Measurements from ENCODE around the gene RFC4.

DNA sequence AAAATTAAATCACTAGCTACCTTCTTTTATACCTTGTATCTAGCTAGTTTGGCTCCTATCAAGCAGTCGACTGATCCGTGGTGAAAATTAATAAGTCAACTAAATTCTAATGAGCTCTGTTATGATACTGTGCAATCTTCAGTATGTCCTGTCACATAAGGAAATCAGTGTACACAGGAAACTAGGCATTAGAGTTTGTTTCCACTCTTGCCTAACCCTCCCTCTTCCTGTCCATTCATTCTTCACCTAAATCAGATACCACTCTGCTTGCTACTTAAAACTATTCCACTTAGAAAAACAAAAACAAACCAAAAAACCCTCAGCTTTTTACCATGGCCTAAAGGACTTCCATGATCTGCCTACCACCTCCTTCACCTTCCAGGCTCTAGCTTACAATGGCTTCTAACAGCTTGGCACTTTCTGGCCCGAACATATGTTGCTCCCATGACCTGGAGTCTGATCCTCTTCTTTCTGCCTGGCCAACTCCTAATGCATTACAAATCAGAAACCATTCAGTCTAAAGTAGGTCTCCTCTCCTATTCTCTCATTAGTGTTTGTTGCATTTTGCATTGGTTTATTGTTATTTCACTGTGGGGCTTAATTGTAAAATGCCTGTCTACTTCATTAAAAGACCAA, 7.9 kb downstream of the RFC4 start:
- TF ChIP-seq, protein P1, sequence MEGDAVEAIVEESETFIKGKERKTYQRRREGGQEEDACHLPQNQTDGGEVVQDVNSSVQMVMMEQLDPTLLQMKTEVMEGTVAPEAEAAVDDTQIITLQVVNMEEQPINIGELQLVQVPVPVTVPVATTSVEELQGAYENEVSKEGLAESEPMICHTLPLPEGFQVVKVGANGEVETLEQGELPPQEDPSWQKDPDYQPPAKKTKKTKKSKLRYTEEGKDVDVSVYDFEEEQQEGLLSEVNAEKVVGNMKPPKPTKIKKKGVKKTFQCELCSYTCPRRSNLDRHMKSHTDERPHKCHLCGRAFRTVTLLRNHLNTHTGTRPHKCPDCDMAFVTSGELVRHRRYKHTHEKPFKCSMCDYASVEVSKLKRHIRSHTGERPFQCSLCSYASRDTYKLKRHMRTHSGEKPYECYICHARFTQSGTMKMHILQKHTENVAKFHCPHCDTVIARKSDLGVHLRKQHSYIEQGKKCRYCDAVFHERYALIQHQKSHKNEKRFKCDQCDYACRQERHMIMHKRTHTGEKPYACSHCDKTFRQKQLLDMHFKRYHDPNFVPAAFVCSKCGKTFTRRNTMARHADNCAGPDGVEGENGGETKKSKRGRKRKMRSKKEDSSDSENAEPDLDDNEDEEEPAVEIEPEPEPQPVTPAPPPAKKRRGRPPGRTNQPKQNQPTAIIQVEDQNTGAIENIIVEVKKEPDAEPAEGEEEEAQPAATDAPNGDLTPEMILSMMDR (IDR thresholded peaks at IDR 0.05) = no peak
- TF ChIP-seq POLR2AphosphoS5 (IDR thresholded peaks at IDR 0.05) (no peak), EP300 (IDR thresholded peaks at IDR 0.05; ENCODE audit: low read depth) (no peak)

Data from transverse colon (tissue), 4 donors.